NB4 (cell line): ENCODE measurements around the gene CHST15.

Experiments used
- DNase-seq: peaks from one replicate; pipeline ENCODE4 v3.0.0; 2010; ENCODE audit warnings: low read depth
- H3K4me3 ChIP-seq: one replicate; pipeline ENCODE4 v1.5.1; 2011; ENCODE audit warnings: mild to moderate bottlenecking, low read depth, low read length, moderate library complexity
- MYC ChIP-seq: IDR thresholded peaks from 2 replicates; pipeline ENCODE4 v1.6.1; 2011; ENCODE audit warnings: low read depth, low read length
- POLR2A ChIP-seq: IDR thresholded peaks from 2 replicates; pipeline ENCODE4 v1.6.1; 2011; ENCODE audit warnings: mild to moderate bottlenecking; ENCODE audit not compliant: insufficient read length; ENCODE audit errors: extremely low read depth
- TF ChIP-seq, protein P1 (sequence below): IDR thresholded peaks from one replicate; pipeline ENCODE4 v1.5.1; 2012; ENCODE audit warnings: low read depth, low read length
- TF ChIP-seq, protein P2 (sequence below): IDR thresholded peaks from 2 replicates; pipeline ENCODE4 v1.6.1; 2011; ENCODE audit warnings: low read depth, low read length

CHST15 gene

DNA sequence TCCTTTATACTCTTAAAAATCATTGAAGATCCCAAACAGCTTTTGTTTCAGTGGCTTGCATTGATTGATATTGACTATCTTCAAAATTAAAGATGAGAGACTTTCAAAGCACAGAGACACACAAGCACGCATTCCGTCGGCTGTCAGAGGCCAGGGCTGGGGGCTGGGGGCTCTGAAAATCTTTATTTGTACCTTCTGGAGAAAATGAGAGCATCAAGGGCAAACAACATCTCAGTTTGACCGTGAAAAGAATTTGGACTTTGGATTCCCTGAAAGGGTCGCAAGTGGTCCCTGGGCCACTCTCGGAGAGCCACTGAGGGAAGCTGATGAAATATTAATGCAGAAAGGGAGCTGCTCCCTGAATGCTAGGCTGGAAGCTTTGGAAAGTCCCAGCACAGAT, 96.4 kb downstream of the CHST15 start:
- TF ChIP-seq, protein P1, sequence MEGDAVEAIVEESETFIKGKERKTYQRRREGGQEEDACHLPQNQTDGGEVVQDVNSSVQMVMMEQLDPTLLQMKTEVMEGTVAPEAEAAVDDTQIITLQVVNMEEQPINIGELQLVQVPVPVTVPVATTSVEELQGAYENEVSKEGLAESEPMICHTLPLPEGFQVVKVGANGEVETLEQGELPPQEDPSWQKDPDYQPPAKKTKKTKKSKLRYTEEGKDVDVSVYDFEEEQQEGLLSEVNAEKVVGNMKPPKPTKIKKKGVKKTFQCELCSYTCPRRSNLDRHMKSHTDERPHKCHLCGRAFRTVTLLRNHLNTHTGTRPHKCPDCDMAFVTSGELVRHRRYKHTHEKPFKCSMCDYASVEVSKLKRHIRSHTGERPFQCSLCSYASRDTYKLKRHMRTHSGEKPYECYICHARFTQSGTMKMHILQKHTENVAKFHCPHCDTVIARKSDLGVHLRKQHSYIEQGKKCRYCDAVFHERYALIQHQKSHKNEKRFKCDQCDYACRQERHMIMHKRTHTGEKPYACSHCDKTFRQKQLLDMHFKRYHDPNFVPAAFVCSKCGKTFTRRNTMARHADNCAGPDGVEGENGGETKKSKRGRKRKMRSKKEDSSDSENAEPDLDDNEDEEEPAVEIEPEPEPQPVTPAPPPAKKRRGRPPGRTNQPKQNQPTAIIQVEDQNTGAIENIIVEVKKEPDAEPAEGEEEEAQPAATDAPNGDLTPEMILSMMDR, result no peak
- TF ChIP-seq POLR2A (no peak), MYC (no peak)
- TF ChIP-seq, protein P2, sequence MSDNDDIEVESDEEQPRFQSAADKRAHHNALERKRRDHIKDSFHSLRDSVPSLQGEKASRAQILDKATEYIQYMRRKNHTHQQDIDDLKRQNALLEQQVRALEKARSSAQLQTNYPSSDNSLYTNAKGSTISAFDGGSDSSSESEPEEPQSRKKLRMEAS, result no peak
- H3K4me3 ChIP-seq, result no peak overlapping the region
- DNase-seq, result no peak

DNA sequence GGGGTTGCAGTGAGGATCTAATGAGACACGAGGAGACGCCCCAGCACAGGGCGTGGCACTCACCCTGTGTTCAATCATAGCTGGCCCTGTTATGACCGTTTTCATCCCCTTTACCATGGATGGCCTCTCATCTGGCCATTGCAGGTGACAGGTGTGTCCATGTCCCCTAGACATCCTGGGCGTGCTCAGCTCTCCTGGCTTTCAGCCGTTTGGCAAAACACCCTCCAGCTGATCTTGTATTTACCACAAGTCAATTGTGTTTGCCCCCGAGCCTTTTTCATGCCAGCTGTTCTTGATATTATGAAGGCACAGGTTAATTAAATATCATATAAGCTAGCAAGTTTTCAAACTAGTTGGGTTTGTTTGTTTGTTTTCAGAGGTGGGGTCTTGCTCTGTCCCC, 97.1 kb downstream of the CHST15 start:
- TF ChIP-seq MYC (no peak), POLR2A (no peak)
- no peak for DNase-seq
- H3K4me3 ChIP-seq, result no peak overlapping the region

DNA sequence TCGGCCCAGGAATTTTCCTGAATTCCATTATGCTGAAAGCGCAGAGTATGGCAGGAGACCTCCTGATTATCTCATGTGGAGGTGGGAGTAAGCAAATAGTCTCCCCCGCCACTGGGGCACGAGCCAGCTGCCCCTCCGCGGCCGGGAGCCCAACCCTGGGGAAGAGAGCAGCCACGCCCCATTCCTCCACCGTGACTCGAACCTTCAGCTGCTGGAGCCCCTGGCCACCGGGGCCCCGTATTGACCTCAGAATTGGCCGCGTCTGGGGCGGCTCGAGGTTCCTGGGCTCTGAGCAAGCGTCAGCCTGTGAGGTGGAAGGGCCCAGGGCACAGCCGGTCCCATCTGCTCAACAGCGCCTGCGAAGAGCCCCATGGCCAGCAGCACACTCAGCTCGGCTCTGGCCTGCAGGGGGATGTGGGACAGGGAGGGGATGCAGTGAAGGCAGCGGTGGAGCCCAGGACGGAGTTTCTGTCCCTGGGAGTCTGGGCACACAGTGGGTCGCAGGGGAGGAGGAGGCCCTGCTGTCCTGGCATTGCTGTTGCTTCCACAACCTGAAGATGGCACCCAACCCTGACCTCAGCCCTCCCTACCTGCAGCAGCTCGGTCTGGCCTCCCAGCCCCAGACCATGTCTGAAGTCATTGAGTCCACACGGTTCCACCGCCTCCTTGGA, 97.8 kb downstream of the CHST15 start:
- TF ChIP-seq, protein P1, result peak; percentile 52
- TF ChIP-seq, protein P2, result no peak
- TF ChIP-seq MYC (no peak), POLR2A (no peak)
- no peak overlapping the region for H3K4me3 ChIP-seq
- peak; percentile 57 for DNase-seq

DNA sequence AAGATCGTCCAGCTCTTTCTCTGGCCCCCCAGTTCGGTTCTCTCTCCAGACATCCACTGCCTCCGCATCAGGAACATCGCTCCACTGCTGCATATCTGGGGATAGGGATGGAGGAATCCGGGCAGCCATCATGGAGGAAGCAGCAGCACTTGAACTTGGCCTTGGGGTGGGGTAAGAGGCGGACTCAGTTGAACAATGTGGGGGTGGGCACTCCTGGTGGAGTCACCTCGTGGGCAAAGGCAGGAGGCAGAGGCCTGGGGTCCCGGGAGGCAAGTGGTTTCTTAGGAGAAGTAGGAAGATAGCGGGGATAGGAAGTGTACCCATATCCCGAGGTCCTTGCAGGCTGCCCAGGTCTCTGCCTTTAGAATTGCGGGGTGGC, 98.3 kb downstream of the CHST15 start:
- DNase-seq, result no peak
- H3K4me3 ChIP-seq, result no peak overlapping the region
- TF ChIP-seq POLR2A (no peak), MYC (no peak)
- TF ChIP-seq, protein P1, result no peak
- TF ChIP-seq, protein P2, result no peak

DNA sequence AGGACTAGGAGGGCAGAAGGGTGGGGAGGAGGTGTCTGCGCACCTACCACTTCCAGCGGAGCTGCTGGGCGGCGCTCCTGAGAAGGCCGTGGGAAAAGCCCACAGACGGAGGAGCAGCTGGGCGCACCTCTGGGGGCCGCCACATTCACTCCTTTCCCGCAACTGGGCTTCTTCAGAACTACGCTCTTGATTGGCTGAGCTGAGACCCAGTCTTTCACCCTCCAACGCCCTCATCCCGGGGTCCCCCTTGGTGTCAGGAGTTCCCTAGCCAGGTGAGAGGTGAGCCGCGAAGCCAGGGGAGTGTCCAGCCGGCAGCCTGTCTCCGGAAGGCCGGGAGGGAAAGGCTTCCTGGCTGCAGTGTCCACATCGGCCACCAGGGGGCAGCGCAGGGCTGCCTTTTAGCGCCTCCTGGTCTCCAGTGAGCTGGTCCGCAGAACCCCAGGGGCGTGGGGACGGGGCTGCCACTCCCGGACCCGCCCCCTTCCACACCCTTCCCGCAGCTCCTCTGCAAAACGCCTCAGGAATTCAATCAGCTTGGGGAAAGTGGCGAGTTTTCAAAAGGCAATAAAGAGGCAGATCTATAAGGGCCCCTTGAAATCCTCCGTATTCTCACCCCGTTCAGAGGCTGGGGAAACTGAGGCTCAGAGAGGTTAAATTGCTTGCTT, 98.8 kb downstream of the CHST15 start:
- peak; percentile 76 for DNase-seq
- H3K4me3 ChIP-seq, result no peak overlapping the region
- TF ChIP-seq, protein P1, result peak; percentile 91
- TF ChIP-seq, protein P2, result no peak

DNA sequence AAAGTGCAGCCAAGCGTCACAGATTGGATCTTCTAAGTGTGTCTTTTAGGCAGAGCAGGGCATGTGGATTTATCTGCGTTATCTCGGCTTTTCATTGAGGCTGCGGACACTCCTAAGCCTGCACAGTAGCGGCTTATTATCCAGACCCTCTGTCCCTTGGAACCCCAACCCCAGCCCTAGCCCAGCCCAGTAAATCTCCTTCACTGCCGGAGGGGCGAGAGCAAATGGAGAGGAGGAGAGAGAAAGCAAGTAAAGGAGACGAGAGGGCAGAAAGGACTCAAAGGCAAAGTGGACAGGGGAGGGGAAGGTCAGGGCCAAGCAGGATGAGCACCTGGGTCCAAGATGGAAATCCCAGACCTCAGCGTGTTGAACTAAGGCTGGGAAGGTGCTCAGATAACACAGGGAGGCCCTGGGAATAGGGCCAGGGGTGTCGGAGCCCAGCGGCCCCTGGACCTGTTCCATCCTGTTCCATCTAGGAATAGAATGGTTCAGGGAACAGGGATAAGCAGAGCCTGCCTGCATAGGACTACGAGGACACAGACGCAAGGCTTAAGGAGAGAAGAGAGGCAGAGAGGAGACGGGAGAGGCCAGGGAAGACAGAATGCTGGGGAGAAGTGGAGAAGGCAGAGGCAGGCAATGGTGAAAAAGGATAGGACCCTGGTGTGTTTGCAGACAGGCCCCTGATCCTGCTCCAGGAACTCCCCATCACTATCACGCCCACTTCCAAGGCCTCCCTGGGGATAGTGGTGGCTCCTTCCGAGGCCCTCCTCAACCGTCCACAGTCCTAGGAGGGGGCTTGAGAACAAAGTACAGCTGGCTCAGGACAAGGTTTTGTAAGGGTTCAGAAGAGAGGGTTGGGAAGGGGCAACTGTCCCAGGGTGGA, 99.6 kb downstream of the CHST15 start:
- TF ChIP-seq POLR2A, result no peak
- TF ChIP-seq, protein P1, result no peak
- TF ChIP-seq, protein P2, result no peak
- TF ChIP-seq MYC, result no peak
- no peak for DNase-seq
- no peak overlapping the region for H3K4me3 ChIP-seq
